HG03378 (cell line): ENCODE results near the gene SREK1IP1.
"Not testable (repeated sequence)": the region's sequence is repeated elsewhere in the genome, so short reads cannot be mapped to it uniquely, and the experiment has no call there.

ENCODE experiments used
- ATAC-seq: cut with Tn5 transposase; IDR thresholded peaks from one replicate; pipeline ENCODE4 v1.9.1; 2021; ENCODE audit warnings: mild to moderate bottlenecking, moderate library complexity; ENCODE audit not compliant: unreplicated experiment

Gene SREK1IP1

GRCh38 chr5:64765804-64766504, 2.5 kb downstream of the SREK1IP1 start:
- ATAC-seq = no peak

- no peak for ATAC-seq
Measured at GRCh38 chr5:64763948-64764503, 4.5 kb downstream of the SREK1IP1 start.

GRCh38 chr5:64759960-64760660, 8.4 kb downstream of the SREK1IP1 start:
- ATAC-seq = no peak

- no peak for ATAC-seq
Measured at GRCh38 chr5:64758901-64759300, 9.6 kb downstream of the SREK1IP1 start.

GRCh38 chr5:64754066-64754465, 14.4 kb downstream of the SREK1IP1 start:
- ATAC-seq = no peak

- ATAC-seq = no peak
Measured at GRCh38 chr5:64749385-64749784, 19.1 kb downstream of the SREK1IP1 start.

- no peak for ATAC-seq
Measured at GRCh38 chr5:64746446-64746845, 22.0 kb downstream of the SREK1IP1 start.

- ATAC-seq = no peak
Measured at GRCh38 chr5:64744914-64745313, 23.6 kb downstream of the SREK1IP1 start.

- no peak for ATAC-seq
Measured at GRCh38 chr5:64742821-64743220, 25.7 kb downstream of the SREK1IP1 start.

GRCh38 chr5:64742411-64742810, 26.1 kb downstream of the SREK1IP1 start:
- no peak for ATAC-seq

GRCh38 chr5:64727150-64727549, 41.3 kb downstream of the SREK1IP1 start:
- no peak for ATAC-seq

- ATAC-seq = no peak
Measured at GRCh38 chr5:64722588-64722987, 45.9 kb downstream of the SREK1IP1 start.

- not testable (repeated sequence) for ATAC-seq
Measured at GRCh38 chr5:64714495-64714894, 54.0 kb downstream of the SREK1IP1 start.

GRCh38 chr5:64707191-64707590, 61.3 kb downstream of the SREK1IP1 start:
- no peak for ATAC-seq

- not testable (repeated sequence) for ATAC-seq
Measured at GRCh38 chr5:64706074-64706473, 62.4 kb downstream of the SREK1IP1 start.

- no peak for ATAC-seq
Measured at GRCh38 chr5:64700765-64701164, 67.7 kb downstream of the SREK1IP1 start.

GRCh38 chr5:64696414-64696813, 72.1 kb downstream of the SREK1IP1 start:
- not testable (repeated sequence) for ATAC-seq

- no peak for ATAC-seq
Measured at GRCh38 chr5:64693636-64694035, 74.9 kb downstream of the SREK1IP1 start.

GRCh38 chr5:64691291-64691690, 77.2 kb downstream of the SREK1IP1 start:
- no peak for ATAC-seq

- no peak for ATAC-seq
Measured at GRCh38 chr5:64690417-64691151, 77.9 kb downstream of the SREK1IP1 start, which contains the start of gene SHISAL2B. SHISAL2B (plus strand) TSS chr5:64690503; CDS start chr5:64690624, 121 bp downstream.

GRCh38 chr5:64690104-64690416, 78.4 kb downstream of the SREK1IP1 start:
- no peak for ATAC-seq
